Measurements from ENCODE around the gene USP46. TPM values are rescaled to one million over a fixed set of nuclear protein-coding genes. Genes with fewer than 3 reads are reported as not detected.
A peak's percentile ranks its signal among the peaks of the same experiment; 100 is the strongest.

Gene USP46, protein sequence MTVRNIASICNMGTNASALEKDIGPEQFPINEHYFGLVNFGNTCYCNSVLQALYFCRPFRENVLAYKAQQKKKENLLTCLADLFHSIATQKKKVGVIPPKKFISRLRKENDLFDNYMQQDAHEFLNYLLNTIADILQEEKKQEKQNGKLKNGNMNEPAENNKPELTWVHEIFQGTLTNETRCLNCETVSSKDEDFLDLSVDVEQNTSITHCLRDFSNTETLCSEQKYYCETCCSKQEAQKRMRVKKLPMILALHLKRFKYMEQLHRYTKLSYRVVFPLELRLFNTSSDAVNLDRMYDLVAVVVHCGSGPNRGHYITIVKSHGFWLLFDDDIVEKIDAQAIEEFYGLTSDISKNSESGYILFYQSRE
- 1 to 10 TPM; 6.1 TPM for total RNA-seq

DNA sequence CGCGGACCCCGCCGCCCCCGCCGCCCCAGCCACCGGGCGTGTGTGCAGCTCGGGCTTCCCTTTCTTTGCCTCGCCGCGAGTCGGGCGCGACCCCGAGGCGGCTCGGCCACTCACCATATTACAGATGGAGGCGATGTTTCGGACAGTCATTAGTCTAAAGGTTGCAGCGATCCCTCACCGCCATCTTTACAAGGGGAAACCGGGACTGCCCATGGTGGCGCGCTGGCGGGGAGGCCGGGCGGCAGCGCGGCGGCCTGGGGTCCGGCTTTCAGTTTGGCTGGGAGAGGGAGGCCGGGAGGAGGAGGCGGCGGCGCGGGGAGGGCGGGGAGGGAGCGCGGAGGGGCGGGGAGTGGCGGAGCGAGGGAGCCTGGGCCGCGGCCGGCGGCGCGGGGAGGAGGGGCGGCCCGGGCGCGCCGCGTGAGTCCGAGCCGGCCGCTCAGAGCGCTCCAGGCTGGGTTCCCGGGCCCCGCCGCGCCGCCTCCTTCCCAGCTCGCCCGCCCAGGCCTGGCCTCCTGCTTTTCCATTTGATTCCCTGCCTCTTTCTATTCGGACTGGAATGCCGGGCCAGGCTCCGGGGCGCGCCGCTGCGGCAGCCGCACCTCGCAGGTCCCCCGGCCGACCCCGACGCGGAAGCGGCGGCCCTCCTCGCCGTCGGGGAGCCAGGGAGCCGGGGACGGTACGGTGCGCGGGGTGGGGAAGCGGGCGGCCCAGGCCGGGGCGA, at the start of gene USP46:
Gene USP46 (minus strand): TSS at position 301 of the 721 bp plus-strand sequence. CDS start 151 bp downstream, at position 150.
- H3K27me3 Mint-ChIP-seq = peaks cover 34% of the 10 kb centered on the region
- H3K27ac Mint-ChIP-seq = peak within 1 kb of the TSS; percentile 21
- peak; percentile 52 for DNase-seq
- H3K4me1 Mint-ChIP-seq = peaks cover 15% of the 10 kb centered on the region
- peak within 1 kb of the TSS; percentile 78 for H3K4me3 Mint-ChIP-seq
- H3K36me3 Mint-ChIP-seq = peaks cover 16% of the 10 kb centered on the region
- no peaks in the 10 kb centered on the region for H3K9me3 Mint-ChIP-seq

DNA sequence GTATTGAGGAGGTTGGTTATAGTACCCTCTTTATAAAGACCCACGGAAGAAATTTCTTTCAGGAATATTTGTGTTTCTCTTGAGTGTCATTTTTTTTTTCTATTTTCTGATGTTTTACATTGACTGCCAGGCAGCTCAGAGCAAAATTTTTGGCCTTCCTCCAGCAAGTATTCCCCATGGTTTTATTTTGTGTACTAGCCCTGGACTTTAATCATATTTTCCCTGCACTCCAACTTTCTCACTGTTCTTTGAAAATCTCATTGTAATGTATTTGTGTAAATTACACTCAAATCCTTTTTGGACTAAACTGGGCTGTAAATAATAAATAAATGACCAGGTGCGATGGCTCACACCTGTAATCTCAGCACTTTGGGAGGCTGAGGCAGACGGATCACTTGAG, 45.6 kb upstream of the USP46 start:
- no peak overlapping the region for H3K27ac Mint-ChIP-seq
- H3K27me3 Mint-ChIP-seq = peaks cover 4% of the 10 kb centered on the region
- no peak for DNase-seq
- H3K36me3 Mint-ChIP-seq = no peaks in the 10 kb centered on the region
- H3K4me1 Mint-ChIP-seq = no peaks in the 10 kb centered on the region
- no peaks in the 10 kb centered on the region for H3K9me3 Mint-ChIP-seq
- no peak overlapping the region for H3K4me3 Mint-ChIP-seq

DNA sequence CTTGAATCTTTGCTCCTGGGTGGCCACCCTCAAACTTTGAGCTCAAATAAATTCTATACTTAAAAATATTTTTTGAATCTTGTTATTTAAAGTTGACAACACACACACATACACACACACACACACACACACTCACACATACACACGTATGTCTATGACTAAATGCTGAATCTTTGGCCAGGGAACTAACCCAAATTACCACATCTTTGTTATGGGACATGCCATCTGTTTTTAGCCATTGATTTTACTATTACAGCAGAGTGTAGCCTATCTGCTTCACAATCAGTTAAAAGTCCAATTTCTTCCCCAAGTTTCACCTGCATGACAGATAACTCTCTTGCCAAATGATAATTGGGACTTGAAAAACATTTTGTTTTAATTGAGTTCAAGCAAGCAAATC, 45.0 kb upstream of the USP46 start:
- H3K27ac Mint-ChIP-seq = no peak overlapping the region
- peaks cover 4% of the 10 kb centered on the region for H3K27me3 Mint-ChIP-seq
- H3K9me3 Mint-ChIP-seq = no peaks in the 10 kb centered on the region
- H3K36me3 Mint-ChIP-seq = no peaks in the 10 kb centered on the region
- no peak overlapping the region for H3K4me3 Mint-ChIP-seq
- DNase-seq = no peak
- no peaks in the 10 kb centered on the region for H3K4me1 Mint-ChIP-seq

DNA sequence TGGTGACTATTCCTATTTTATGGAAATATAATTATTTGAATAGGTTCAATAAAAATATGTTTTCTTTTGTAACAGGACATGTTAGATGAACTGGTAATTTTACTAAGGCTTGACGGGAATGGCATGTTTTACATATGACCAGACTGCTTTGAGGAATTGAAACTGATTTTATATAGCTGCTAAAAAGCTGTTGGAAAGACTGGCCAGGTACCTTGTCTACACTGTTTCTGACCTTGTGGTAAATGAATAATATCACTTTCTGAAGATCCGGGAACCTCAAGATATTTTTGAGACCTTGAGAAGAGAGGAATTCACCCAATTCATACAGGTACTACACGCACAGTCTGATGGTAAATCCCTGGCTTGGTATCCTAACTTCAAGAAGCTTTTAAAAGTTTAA, 42.1 kb upstream of the USP46 start:
- Mint-ChIP-seq H3K36me3 (no peaks in the 10 kb centered on the region), H3K4me3 (no peak overlapping the region), H3K27me3 (peaks cover 4% of the 10 kb centered on the region), H3K4me1 (no peaks in the 10 kb centered on the region), H3K9me3 (no peaks in the 10 kb centered on the region), H3K27ac (no peak overlapping the region)
- no peak for DNase-seq

DNA sequence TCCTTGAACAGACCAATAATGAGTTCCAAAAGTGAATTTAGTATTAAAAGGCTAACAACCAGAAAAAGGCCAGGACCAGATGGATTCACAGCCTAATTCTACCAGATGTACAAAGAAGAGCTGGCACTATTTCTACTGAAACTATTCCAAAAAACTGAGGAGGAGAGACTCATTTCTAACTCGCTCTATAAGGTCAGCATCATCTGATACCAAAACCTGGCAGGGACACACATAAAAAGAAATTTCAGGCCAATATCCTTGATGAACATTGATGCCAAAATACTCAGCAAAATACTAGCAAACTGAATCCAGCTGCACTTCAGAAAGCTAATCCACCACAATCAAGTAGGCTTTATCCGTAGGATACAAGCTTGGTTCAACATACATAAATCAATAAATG, 35.8 kb upstream of the USP46 start:
- H3K36me3 Mint-ChIP-seq = peaks cover 20% of the 10 kb centered on the region
- no peak overlapping the region for H3K4me3 Mint-ChIP-seq
- no peaks in the 10 kb centered on the region for H3K4me1 Mint-ChIP-seq
- peaks cover 24% of the 10 kb centered on the region for H3K27me3 Mint-ChIP-seq
- DNase-seq = no peak
- H3K9me3 Mint-ChIP-seq = peaks cover 20% of the 10 kb centered on the region
- H3K27ac Mint-ChIP-seq = no peak overlapping the region

DNA sequence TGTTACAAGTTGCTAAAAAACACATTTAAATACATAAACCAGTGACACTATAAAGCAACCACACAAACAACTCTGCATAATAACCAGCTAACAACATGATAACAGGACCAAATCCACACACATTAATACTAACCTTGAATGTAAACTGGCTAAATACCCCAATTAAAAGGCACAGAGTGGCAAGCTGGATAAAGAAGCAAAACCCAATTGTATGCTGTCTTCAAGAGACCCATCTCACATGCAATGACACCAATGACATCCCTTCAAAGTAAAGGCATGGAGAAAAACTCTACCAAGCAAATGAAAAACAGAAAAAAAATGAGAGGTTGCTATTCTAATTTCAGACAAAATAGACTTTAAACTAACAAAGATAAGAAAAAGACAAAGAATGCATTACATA, 34.4 kb upstream of the USP46 start:
- H3K27me3 Mint-ChIP-seq = peaks cover 27% of the 10 kb centered on the region
- no peak overlapping the region for H3K4me3 Mint-ChIP-seq
- no peaks in the 10 kb centered on the region for H3K4me1 Mint-ChIP-seq
- peaks cover 20% of the 10 kb centered on the region for H3K9me3 Mint-ChIP-seq
- no peak overlapping the region for H3K27ac Mint-ChIP-seq
- DNase-seq = no peak
- H3K36me3 Mint-ChIP-seq = peaks cover 20% of the 10 kb centered on the region

DNA sequence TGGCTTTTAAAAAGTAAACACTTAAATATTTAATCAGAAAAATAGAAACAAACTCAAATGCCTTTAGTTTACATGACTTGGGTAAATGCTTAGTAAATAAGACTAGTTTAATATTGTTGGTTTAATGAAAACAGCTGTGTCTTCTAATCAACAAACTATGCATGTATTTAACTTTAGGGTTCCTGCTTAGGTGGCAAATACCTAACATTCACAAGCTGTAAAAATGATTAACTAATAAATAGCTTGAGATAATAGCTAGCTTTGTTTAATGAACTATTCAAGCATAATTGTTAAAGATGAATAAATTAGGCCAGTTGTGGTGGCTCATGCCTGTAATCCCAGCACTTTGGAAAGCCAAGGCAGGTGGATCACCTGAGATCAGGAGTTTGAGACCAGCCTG, 30.0 kb upstream of the USP46 start:
- peaks cover 17% of the 10 kb centered on the region for H3K36me3 Mint-ChIP-seq
- H3K27me3 Mint-ChIP-seq = peaks cover 26% of the 10 kb centered on the region
- no peak for DNase-seq
- no peaks in the 10 kb centered on the region for H3K4me1 Mint-ChIP-seq
- peaks cover 17% of the 10 kb centered on the region for H3K9me3 Mint-ChIP-seq
- H3K4me3 Mint-ChIP-seq = no peak overlapping the region
- no peak overlapping the region for H3K27ac Mint-ChIP-seq

DNA sequence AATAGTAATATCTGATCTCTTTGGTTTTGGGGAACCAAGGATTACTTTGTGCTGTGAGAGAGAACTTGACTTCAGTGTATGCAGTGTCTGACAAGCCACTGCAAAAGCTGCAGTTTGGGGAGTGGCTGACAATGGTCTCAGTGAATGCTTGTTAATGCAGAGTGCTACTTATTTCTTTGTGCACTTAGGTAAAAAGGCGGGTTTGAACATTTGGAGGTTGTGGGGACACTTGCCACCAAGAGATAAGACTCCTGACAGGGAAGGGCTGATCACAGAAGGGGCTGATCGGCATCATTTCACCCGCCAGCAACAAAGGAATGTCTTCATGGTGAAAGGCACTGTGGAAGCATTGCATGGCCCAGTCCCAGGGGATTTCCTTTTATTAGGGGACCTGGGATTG, 28.6 kb upstream of the USP46 start:
- Mint-ChIP-seq H3K4me3 (no peak overlapping the region), H3K9me3 (peaks cover 6% of the 10 kb centered on the region)

DNA sequence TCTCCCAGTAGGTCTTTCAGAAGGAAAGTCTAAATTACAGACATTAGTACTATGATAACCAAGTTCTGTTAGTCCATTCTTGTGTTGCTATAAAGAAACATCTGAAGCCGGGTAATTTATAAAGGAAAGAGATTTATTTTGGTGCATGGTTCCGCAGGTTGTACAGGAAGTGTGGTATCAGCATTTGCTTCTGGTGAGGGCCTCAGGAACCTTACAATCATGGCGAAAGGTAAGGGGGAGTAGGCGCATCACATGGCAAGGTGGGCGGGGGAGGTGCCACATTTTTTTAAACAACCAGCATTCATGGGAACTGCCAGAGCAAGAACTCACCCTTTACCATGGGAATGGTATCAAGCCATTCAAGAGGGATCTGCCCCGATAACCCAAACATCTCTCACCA, 26.2 kb upstream of the USP46 start:
- H3K4me1 Mint-ChIP-seq = no peaks in the 10 kb centered on the region
- H3K27ac Mint-ChIP-seq = no peak overlapping the region
- no peaks in the 10 kb centered on the region for H3K36me3 Mint-ChIP-seq
- no peak for DNase-seq
- H3K4me3 Mint-ChIP-seq = no peak overlapping the region
- H3K9me3 Mint-ChIP-seq = no peaks in the 10 kb centered on the region
- peaks cover 12% of the 10 kb centered on the region for H3K27me3 Mint-ChIP-seq

More for the DNA sequence above, 28.6 kb upstream of the USP46 start:
- DNase-seq = no peak
- Mint-ChIP-seq H3K27ac (no peak overlapping the region), H3K27me3 (peaks cover 22% of the 10 kb centered on the region), H3K36me3 (peaks cover 9% of the 10 kb centered on the region), H3K4me1 (no peaks in the 10 kb centered on the region)

DNA sequence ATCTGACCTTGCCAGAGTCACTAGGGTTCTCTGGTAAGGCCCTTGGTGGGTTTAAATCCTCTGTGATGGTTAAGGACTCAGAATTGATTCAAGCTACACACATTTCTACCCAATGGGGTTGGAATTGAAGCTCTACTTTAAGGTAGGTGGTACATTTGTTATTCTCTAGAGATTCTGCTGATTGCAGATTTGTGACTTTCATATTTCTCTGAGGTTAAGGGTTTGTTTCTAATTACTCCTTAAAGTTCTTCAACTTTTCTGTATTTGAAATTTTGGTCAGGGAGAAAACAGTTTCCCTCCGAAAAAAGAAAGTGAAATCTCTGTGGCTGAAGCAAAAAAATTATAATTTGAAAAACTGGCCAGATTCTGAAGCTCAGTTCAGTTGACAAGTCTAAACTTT, 25.8 kb upstream of the USP46 start:
- Mint-ChIP-seq H3K27ac (no peak overlapping the region), H3K4me3 (no peak overlapping the region), H3K36me3 (no peaks in the 10 kb centered on the region), H3K27me3 (peaks cover 12% of the 10 kb centered on the region), H3K4me1 (no peaks in the 10 kb centered on the region), H3K9me3 (no peaks in the 10 kb centered on the region)
- no peak for DNase-seq

DNA sequence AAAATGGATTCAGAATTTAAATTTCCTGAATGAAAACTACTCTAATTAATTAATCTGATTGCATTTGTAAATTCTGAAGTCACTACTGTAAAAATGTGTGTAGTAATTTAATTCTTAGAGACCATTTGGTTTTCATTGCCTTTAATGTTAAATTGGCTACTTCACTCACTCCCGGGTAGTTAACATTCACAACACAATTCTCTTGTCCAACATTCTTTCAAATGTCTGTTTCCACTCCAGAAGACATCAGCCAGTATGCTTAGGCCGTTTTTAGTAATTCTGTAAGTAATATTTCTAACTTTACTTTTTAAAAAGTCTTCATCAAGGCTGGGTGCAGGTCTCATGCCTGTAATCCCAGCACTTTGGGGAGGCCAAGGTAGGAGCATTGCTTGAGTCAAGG, 21.3 kb upstream of the USP46 start:
- Mint-ChIP-seq H3K9me3 (no peaks in the 10 kb centered on the region), H3K36me3 (no peaks in the 10 kb centered on the region), H3K27me3 (no peaks in the 10 kb centered on the region), H3K4me1 (no peaks in the 10 kb centered on the region), H3K27ac (no peak overlapping the region), H3K4me3 (no peak overlapping the region)
- no peak for DNase-seq

DNA sequence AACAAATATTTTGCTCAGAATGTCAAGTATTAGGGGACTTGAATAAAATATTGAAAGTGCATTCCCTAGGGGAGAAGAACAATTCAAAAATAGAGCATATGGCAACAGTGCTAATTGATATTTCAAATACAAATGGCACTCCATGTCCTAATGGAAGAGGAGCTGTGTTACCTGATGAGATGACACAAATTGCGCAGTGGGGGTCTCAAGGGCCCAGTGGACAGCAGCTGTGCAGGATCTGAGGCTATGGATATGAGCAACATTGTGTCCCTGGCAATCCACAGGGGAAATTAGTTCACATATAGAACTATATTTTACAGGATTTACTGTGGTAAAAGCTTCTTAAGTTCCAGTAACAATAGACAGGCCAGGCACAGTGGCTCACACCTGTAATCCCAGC, 17.4 kb upstream of the USP46 start:
- DNase-seq = no peak
- H3K27ac Mint-ChIP-seq = no peak overlapping the region
- H3K36me3 Mint-ChIP-seq = no peaks in the 10 kb centered on the region
- H3K4me1 Mint-ChIP-seq = no peaks in the 10 kb centered on the region
- H3K27me3 Mint-ChIP-seq = no peaks in the 10 kb centered on the region
- H3K4me3 Mint-ChIP-seq = no peak overlapping the region
- H3K9me3 Mint-ChIP-seq = no peaks in the 10 kb centered on the region

DNA sequence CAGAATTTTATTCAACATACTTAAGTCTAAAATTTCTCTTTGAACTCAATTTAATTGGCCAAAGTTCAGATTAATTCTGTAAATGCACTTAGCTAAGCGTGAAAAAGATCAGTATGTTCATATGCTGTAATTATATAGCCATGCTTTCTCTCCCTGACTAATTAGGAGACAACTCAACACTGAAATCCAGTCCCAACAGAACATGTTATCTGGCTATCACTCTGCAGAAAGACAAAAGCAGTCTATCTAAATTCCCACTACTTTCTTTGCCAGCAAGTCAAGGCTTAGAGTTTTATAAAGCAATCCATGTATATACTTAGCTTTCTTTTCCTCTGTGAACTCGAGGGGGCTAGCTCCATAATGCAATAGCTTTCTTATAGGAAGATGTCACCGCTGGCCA, 16.0 kb upstream of the USP46 start:
- Mint-ChIP-seq H3K9me3 (no peaks in the 10 kb centered on the region), H3K27ac (no peak overlapping the region), H3K4me1 (no peaks in the 10 kb centered on the region), H3K4me3 (no peak overlapping the region), H3K36me3 (no peaks in the 10 kb centered on the region), H3K27me3 (no peaks in the 10 kb centered on the region)
- DNase-seq = no peak

DNA sequence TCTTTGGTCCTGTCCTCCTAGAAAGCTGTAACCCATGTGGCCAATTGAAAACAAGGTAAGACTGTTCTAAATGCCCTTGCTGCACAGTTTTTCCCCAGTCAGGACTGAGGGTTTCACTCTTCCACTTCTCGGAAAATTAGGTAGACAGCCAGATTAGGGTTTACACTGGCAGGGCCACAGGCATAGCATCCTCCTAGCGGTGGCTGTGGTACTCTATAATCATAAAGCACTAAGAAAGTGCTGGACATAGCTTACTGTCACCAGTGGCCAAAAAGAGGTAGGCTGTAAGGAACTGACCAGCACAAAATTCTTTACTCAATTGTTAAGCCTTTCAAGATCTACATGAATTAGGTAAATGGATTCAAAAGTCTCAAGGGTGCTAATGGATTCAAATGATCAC, 11.6 kb upstream of the USP46 start:
- H3K4me3 Mint-ChIP-seq = no peak overlapping the region
- H3K36me3 Mint-ChIP-seq = no peaks in the 10 kb centered on the region
- no peaks in the 10 kb centered on the region for H3K9me3 Mint-ChIP-seq
- H3K27me3 Mint-ChIP-seq = peaks cover 21% of the 10 kb centered on the region
- H3K27ac Mint-ChIP-seq = no peak overlapping the region
- no peak for DNase-seq
- H3K4me1 Mint-ChIP-seq = no peaks in the 10 kb centered on the region

DNA sequence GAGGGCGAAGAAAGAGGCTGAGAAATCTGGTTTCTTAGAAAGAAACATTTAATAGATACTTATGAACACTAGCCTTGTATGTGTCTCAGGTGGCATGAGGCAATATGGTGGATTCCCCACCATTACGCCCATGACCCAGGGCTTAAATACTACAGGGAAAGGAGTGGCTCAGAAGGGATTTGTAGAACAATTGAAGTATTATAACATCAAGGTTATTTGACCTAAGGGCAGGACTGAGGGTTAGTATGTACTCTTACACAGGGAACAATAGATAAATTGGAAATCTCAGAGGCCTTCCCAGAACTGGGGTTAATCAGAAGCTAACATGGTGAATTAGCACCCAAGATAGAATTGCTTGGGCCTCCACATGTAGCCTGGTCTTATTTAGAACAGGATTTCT, 11.0 kb upstream of the USP46 start:
- no peak for DNase-seq
- no peaks in the 10 kb centered on the region for H3K9me3 Mint-ChIP-seq
- H3K27me3 Mint-ChIP-seq = peaks cover 27% of the 10 kb centered on the region
- H3K4me3 Mint-ChIP-seq = no peak overlapping the region
- H3K27ac Mint-ChIP-seq = no peak overlapping the region
- no peaks in the 10 kb centered on the region for H3K4me1 Mint-ChIP-seq
- no peaks in the 10 kb centered on the region for H3K36me3 Mint-ChIP-seq

DNA sequence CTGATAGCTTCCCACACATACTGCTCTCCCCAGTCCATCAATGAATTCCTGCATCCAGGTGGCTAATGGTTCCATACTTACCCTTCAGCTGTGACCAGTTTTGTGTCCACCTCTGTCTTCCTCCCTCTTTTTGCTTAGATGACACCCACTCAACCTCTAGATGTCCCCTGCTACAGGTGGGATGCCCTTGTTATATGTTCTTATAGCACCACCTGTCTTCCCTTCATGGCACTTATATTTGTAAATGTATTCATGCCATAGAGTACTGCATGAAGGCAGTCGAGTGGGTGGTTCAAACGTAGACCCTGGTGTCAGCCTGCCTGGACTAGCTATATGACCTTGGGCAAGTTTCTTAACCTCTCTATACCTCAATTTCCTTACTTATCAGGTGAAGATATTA, 6.5 kb upstream of the USP46 start:
- peaks cover 9% of the 10 kb centered on the region for H3K4me1 Mint-ChIP-seq
- DNase-seq = no peak
- H3K27me3 Mint-ChIP-seq = peaks cover 51% of the 10 kb centered on the region
- H3K9me3 Mint-ChIP-seq = no peaks in the 10 kb centered on the region
- peaks cover 13% of the 10 kb centered on the region for H3K36me3 Mint-ChIP-seq
- H3K4me3 Mint-ChIP-seq = no peak overlapping the region
- no peak overlapping the region for H3K27ac Mint-ChIP-seq

Measured in activated naive CD8-positive, alpha-beta T cell treated with anti-CD3 and anti-CD28 coated beads for 36 hours (primary cell).